Stimulated activated CD8-positive, alpha-beta memory T cell treated with anti-CD3 and anti-CD28 coated beads, Interleukin-4, amount 100 ng/mL, for 24 hours (primary cell): ENCODE measurements around the gene SREBF2.
"Not testable (repeated sequence)": the region's sequence is repeated elsewhere in the genome, so short reads cannot be mapped to it uniquely, and the experiment has no call there.

Source experiments
- DNase-seq: peaks from one replicate; pipeline ENCODE4 v3.0.0-alpha.2; 2020; ENCODE audit warnings: low read depth

SREBF2 gene

GRCh38 chr22:41947424-41948080 is 114.6 kb downstream of the SREBF2 start:
- no peak for DNase-seq

DNA sequence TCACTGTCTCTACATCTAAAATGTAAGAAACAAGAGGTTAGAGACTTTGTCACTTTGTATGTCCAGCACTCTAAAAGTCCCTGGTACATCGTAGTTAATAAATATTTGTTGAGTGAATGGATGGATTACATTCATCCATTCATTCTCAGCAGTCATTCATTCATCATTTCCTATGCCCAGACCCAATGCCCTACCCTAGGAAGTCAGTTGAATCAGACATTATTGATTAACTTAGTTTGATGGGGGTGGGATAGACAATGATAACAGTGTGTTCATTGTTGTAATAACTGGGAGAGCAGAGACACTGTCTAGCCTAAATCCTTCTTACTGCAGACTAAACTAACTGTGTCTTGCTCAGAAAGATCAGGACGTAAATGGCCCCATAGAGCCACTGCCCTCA is 115.2 kb downstream of the SREBF2 start:
- DNase-seq, result no peak

GRCh38 chr22:41948928-41949296 is 116.0 kb downstream of the SREBF2 start:
- DNase-seq, result not testable (repeated sequence)

GRCh38 chr22:41949297-41949965 is 116.5 kb downstream of the SREBF2 start:
- no peak for DNase-seq

DNA sequence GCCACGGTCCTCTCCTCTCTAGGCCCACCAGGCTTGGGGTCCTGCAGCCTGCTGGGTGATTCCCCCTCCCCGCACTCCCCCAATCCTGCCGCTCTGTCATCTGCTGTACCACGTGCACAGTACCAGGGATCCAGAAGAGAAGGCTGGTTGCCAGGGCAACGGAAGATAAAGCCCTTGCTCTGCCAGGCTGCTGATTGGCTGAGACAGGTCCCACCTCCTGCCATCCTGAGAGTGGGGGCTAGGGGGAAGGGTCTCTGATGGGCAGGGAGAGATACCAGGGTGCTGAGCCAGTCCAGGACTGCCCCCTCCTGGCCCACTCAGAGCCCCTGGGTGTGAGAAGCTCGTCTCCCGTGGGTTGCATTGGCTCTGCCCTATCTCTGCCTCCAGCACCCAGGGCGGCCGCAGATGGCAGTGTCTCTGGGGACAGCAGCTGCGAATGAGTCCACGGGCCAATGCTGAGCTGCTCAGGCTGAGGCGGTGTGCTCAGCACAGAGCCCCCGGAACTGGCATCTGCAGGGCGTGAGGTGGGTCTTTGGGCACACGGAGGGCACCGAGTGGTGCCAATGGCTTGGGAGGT is 119.1 kb downstream of the SREBF2 start, which contains the start of gene SMIM45:
SMIM45 (plus strand) TSS at position 253 of the 577 bp plus-strand sequence.
- DNase-seq, result no peak

DNA sequence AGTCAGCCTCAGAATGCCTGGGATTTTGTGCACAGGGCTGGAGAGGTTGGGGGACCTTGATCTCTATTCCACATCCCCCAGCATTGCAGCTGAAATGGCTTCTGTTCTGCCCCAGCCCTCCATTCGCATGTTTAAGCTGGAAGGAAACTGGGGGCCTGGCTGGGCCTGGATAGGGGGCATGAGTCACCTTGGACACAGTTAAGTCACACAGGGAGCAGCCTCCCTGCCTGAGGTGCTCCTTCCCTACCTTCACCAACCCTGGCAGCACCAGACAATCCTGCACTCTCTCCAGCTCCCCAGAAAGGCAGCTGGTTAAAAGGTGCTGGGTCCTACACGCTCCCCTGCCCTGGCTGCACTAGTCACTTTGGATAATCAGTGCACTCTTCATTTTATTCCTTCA is 119.8 kb downstream of the SREBF2 start:
- no peak for DNase-seq
